AG04450 (cell line): ENCODE results near the gene HMOX2. TPM values are rescaled to one million over a fixed set of nuclear protein-coding genes. Genes with fewer than 3 reads are reported as not detected.
A peak's percentile ranks its signal among the peaks of the same experiment; 100 is the strongest.

Source experiments
- CTCF ChIA-PET: fragments of 300-600, 350-600 bp; formaldehyde crosslinking; extraction: SDS; loops from one replicate; lab custom pipeline; 2022; ENCODE audit warnings: antibody characterized with exemption, inconsistent platforms; lab: Charles Lee
- POLR2A ChIA-PET: fragments of 350-600 bp; formaldehyde crosslinking; extraction: SDS; loops from one replicate; lab custom pipeline; 2021; ENCODE audit warnings: antibody characterized with exemption, inconsistent platforms; lab: Yijun Ruan, JAX
- DNase-seq: peaks from one replicate; pipeline ENCODE4 v3.0.0-alpha.2; 2011; ENCODE audit warnings: low read depth, low spot score
- H3K27ac ChIP-seq: one replicate; pipeline ENCODE4 v1.5.1; 2012; ENCODE audit warnings: low read depth, low read length, control low read depth
- H3K27me3 ChIP-seq: one replicate; pipeline ENCODE4 v1.6.0; 2012; ENCODE audit warnings: low read length; ENCODE audit not compliant: control insufficient read depth, insufficient read depth
- H3K4me3 ChIP-seq: 2 replicates; pipeline ENCODE4 v1.5.1; 2011; ENCODE audit warnings: mild to moderate bottlenecking, low read depth, low read length, control low read depth
- H3K9me3 ChIP-seq: 2 replicates; pipeline ENCODE4 v1.5.1; 2012; ENCODE audit warnings: low read length; ENCODE audit not compliant: control insufficient read depth, insufficient read depth
- polyA plus RNA-seq: library from polyadenylated mRNA; depleted of rRNA; stranded (reverse); fragments of >200 nt; gene quantifications from 2 replicates; pipeline ENCODE4 v1.2.3, GENCODE V29; 2011
- TF ChIP-seq, protein P1 (sequence below): IDR thresholded peaks from 2 replicates; pipeline ENCODE4 v1.5.1; 2011; ENCODE audit warnings: low read depth, low read length, control low read depth, inconsistent platforms

Gene HMOX2
- polyA plus RNA-seq, 1 experiment: 49.2 TPM

- ChIA-PET POLR2A (no interaction called here), CTCF (interaction anchor here (0.5 to 6.8 kb wide), 11 partner anchors 9 to 119 kb away, joined by 3 to 62 read pairs (median 5); partner anchors contain the start of gene MGRN1)
- H3K9me3 ChIP-seq: no peaks in the 10 kb centered on the region
- no peak overlapping the region for H3K27ac ChIP-seq
- H3K27me3 ChIP-seq: no peaks in the 10 kb centered on the region
- DNase-seq: no peak
- no peak overlapping the region for H3K4me3 ChIP-seq
- TF ChIP-seq, protein P1, sequence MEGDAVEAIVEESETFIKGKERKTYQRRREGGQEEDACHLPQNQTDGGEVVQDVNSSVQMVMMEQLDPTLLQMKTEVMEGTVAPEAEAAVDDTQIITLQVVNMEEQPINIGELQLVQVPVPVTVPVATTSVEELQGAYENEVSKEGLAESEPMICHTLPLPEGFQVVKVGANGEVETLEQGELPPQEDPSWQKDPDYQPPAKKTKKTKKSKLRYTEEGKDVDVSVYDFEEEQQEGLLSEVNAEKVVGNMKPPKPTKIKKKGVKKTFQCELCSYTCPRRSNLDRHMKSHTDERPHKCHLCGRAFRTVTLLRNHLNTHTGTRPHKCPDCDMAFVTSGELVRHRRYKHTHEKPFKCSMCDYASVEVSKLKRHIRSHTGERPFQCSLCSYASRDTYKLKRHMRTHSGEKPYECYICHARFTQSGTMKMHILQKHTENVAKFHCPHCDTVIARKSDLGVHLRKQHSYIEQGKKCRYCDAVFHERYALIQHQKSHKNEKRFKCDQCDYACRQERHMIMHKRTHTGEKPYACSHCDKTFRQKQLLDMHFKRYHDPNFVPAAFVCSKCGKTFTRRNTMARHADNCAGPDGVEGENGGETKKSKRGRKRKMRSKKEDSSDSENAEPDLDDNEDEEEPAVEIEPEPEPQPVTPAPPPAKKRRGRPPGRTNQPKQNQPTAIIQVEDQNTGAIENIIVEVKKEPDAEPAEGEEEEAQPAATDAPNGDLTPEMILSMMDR: no peak
These were observed 29.4 kb downstream of the HMOX2 start for GRCh38 chr16:4505356-4506147.

- Histone ChIP-seq H3K4me3 (no peak overlapping the region), H3K27ac (peak overlapping the region; percentile 39), H3K9me3 (no peaks in the 10 kb centered on the region), H3K27me3 (no peaks in the 10 kb centered on the region)
- TF ChIP-seq, protein P1: peak; percentile 87
- ChIA-PET POLR2A (no interaction called here), CTCF (interaction anchor here (0.6 to 6.8 kb wide), 17 partner anchors 10 to 118 kb away, joined by 3 to 62 read pairs (median 4); partner anchors contain the start of gene MGRN1)
- no peak for DNase-seq
These were observed 30.3 kb downstream of the HMOX2 start for GRCh38 chr16:4506450-4506849.

DNA sequence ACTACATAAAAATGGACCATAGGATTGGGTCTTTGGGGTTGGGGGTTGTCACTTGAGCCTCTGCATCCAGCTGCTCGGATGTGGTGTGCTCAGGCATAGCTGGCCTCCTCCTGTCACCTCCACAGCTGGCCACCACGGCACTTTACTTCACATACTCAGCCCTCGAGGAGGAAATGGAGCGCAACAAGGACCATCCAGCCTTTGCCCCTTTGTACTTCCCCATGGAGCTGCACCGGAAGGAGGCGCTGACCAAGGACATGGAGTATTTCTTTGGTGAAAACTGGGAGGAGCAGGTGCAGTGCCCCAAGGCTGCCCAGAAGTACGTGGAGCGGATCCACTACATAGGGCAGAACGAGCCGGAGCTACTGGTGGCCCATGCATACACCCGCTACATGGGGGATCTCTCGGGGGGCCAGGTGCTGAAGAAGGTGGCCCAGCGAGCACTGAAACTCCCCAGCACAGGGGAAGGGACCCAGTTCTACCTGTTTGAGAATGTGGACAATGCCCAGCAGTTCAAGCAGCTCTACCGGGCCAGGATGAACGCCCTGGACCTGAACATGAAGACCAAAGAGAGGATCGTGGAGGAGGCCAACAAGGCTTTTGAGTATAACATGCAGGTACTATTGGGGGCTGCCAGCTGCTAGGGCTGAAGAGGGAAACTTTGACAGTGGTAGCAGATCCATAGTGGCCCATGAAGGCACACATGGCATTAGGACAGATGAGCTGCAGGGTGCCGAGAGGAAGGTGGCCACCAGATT, 31.6 kb downstream of the HMOX2 start:
- TF ChIP-seq, protein P1: no peak
- Histone ChIP-seq H3K4me3 (no peak overlapping the region), H3K9me3 (no peaks in the 10 kb centered on the region), H3K27me3 (no peaks in the 10 kb centered on the region), H3K27ac (peak overlapping the region; percentile 31)
- DNase-seq: no peak
- POLR2A ChIA-PET: interaction anchor here (0.6 kb wide), 1 partner anchor 32 kb away, joined by 3 read pairs; the partner anchor contains the start of gene HMOX2
- CTCF ChIA-PET: interaction anchor here (0.6 to 6.8 kb wide), 13 partner anchors 8 to 175 kb away, joined by 3 to 62 read pairs (median 4); no protein-coding TSS in a partner anchor

DNA sequence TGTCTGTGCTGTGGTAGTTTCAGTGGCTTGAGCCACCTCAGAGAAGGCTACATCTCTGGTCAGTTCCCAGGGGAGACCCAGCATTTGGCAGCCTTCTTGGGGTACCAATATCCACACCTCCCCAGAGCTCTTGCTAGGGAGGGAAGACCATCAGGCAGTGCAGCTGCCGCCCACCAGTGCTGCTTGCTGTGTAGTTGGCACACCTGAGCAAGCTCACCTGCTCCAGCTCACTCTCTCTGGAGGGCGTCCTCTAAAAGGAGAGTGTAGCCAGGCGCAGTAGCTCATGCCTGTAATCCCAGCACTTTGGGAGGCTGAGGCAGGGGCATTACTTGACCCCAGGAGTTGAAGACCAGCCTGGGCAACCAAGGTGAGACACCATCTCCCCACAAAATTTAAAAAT, 32.6 kb downstream of the HMOX2 start:
- no peak overlapping the region for H3K27ac ChIP-seq
- DNase-seq: no peak
- H3K4me3 ChIP-seq: no peak overlapping the region
- ChIA-PET POLR2A (interaction anchor here (0.7 kb wide), 1 partner anchor 399 kb away, joined by 6 read pairs; no protein-coding TSS in a partner anchor), CTCF (interaction anchor here (0.5 to 6.8 kb wide), 4 partner anchors 8 to 106 kb away, joined by 4 to 62 read pairs (median 42); no protein-coding TSS in a partner anchor)
- TF ChIP-seq, protein P1: no peak
- no peaks in the 10 kb centered on the region for H3K9me3 ChIP-seq
- H3K27me3 ChIP-seq: no peaks in the 10 kb centered on the region
